ENCODE results near the gene GCN1.
A peak's percentile ranks its signal among the peaks of the same experiment; 100 is the strongest.
"Not testable (repeated sequence)": the region's sequence is repeated elsewhere in the genome, so short reads cannot be mapped to it uniquely, and the experiment has no call there.

The GCN1 gene

DNA sequence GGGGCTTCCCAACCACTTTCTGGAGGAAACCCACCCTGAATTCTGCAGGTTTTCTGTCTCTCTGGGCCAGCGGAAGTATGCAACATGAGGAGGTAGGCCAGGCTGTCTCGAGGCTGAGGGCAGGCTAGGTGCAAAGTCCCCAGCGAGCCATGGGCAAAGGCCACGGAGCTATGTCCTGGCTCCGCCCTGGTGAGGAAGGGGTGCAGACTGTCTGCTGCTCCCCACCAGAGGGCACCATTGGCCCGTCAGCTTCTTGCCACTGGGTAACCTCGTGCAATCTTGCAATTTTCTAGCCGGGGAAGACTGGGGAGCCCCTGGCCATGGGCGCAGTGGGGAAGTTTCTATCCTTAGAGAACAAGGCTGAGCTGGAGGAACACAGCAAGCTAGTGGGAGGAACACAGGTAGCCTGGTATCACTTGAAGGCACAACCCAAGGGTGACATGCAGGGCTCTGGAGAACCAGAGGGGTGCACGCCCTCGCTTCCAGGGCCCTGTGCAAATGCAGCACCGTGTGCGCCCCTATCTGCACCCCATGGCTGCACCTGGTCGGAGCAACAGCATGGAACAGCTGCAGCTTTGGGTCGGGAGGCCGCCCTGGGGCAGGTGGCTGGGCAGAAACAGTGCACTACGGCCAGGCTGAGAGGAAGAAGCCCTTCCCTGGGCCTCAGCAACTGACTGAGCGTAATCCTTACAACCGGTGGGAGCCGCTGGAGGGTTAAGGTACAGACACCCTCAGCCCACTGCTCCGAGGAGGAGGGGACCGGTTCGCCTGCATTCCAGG lies 34.0 kb upstream of the GCN1 start:
- DNase-seq = peak; percentile 66

DNA sequence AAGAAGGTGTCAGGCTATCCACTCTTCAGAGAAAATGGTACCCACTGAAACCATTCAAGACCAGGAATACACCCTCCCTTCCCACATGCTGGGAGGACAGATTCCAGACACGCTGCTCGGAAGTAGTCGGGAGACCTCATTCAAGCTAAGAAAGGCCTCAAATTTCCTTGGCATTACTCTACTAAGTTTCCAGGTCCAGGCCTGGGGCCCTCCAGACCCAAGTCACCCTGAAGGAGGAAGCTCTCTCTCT lies 33.5 kb upstream of the GCN1 start:
- DNase-seq = no peak

DNA sequence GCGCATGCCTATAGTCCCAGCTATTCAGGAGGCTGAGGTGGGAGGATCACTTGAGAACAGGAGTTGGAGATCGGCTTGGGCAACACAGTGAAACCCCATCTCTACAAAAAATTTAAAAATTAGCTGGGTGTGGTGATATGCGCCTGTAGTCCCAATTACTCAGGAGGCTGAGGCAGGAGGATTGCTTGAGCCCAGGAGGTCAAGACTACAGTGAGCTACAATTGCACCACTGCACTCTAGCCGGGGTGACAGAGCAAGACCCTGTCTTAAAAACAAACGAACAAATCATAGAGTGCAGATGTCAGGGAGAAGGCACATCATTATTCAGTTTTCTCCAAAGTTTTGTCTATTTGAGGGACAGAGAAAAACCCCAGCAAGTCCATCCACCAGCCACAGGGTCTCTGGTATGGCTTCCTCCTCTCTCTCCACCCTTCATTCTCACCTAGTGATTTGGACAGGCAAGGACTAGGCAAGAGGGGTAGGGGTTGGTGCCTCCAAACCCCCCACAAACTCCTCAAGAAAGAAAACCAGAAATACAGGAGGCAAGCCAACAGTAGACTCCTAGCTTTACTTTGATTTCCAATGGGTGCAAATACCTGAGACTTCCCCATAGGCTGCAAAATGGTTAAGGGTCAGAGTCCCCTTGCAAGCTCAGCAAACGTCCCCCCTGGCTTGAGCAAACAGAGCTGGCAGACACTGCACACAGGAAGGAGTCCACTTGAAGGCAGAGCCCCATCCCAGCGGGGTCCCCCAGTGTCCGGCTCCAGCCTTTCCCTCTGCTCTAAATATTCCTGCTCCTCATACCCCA lies 32.9 kb upstream of the GCN1 start:
- DNase-seq = no peak

DNA sequence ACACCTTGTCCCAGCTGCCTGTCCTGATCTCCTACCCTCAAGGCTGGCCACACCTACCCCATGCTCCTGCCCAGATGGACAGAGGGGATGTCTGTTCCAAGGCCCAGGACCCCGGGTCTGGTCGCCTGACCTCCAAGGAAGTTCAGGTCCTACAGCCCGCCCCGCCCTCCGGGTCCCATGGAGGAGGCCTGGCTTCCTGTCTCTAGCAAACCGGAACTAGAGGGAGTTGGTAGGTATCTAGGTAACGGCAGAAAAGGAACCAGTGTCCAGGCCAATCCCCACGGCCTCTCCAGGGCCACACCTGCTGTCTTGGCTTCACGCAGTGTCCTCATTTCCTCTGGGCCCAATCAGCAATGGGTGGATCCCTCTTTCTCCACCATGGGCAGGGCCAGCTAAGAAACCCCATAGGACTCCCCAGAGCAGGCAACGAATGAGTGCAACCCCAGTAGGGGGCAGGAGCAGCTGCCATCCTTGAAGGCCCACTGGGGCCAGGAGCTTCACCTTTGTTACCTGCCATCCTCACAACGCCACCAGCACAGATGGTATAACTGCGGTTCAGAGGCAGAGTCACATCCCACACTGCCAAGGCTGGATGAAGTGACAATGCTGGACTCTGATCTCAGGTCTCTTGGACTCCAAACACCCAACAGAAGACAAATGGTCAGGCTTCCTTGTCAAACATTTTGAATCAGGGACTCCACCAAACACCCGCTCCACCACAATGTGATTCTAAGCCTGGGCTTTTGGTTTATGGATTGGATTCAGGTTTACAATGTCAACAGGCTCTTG lies 31.5 kb upstream of the GCN1 start:
- DNase-seq = no peak

DNA sequence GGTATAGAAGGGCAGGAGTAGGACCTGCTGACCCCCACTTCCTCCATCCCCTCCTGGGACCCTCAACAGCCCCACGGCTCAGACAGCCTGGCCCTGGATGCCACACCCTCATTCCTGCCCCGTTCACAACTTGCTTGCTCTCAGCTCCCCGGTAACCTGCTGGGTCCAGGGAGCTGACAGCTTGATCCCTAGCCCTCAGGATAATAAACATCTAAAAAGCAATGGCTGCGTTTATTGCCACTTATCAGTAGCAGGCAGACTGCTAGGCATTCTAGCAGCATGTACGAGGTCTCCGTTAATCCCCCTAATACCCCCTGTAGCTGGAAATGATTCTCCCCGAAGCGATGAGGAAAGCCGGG lies 30.7 kb upstream of the GCN1 start:
- no peak for DNase-seq

DNA sequence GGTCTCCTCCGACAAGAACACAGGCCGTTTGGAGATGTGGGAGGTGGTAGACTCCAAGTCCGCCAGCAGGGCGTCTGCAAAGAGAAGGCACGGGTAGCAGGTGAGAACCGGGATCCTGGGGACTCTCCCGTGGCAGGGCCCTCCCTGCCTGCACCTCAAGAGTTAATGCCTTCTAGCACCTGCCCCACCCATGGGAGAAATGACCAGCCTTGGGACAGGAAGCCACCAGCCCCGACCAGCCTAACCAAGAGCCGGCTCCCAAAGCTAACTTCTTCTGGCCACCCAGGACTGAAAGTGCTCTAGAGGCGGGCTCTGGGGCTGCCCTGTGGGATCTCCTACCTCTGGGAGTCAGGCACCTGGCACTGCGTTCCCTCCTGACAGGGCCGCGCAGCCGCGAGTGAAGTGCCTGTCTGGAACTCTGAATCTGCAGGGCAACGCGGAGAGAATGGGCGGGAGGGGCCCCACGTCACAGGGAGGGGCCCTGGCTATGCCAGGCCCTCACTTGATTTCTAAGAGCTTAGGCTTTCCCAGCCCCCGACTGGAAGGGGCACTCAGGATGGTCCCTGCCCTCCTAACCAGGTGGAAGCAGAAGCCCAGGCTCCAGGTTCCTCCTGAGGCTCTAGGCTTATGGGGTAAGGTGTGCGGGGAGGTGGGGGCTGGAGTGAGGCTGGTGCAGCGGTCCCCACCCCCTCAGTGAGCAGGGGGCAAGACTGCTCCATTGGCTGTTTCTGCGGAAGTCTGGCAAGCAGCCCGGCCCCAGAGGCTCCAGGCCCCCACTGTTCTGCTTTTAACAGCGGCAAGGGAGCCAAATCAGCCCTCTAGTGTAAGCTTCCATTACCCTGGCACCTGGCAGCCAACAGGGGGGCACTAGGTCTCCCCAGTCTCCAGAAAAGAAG lies 30.0 kb upstream of the GCN1 start:
- no peak for DNase-seq

DNA sequence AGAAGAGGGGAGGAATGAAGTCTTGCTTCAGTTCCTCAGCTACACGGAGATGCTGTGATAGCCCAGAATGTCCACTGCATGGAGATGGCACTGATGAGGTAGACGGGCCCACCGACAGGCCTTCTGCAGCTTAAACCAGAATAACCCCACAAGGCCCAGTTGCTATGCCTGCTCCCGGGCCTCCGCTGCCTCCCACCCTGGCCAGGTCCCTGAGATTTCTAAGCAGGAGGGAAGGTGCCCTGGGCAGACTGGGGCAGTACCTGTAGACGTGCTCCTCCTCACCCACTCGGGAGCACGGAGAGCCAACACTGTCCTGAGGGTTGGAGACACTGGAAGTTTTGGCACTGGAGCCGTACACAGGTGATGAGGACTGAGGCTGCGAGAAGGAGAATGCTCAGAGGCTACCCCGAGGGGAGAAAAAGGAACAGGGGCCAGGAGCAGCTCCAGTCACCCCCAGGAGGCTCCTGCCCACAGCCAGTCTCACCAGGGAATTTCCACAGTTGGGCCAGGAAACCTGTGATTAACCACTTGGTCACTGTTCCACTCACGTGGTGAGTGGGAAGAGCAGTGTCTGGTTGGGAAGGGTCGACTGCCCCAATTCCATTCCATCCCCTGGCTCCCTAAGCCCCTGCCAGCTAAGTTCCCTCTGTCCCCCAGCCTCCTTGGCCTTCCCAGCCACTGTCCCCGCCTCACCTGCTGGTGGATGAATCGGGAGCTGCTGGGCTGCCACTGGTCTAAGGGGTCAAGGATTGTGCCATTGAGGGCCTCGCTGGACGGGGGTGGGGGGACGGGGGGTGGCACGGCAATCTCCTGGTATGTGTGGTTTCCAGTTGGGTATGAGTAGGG lies 29.2 kb upstream of the GCN1 start:
- DNase-seq = no peak

DNA sequence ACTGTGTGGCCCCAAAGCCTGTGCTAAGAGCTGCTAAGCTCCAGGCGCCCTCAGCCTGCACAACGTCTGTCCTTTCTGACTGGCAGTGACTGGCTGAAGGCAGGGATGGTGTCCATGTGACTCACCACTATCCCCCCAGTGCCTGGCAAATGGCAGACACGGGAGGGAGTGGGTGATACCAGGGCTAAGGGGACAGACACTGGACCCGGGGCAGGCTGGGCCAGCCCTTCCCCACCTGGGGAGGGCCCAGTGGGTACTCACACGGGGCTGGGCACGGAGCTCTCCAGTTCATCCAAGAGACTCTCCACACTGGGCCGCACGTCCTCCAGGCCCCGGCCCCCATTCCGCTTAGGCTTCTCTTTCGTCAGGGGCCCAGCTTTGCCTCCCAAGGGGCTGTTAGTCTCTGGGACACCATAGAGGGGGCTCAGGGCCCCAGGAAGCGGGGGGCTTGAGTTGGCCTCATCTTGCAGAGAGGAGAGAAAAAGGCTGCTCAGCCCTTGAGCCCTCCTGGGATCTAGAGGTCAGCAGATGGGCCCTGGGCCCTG lies 27.8 kb upstream of the GCN1 start:
- no peak for DNase-seq

DNA sequence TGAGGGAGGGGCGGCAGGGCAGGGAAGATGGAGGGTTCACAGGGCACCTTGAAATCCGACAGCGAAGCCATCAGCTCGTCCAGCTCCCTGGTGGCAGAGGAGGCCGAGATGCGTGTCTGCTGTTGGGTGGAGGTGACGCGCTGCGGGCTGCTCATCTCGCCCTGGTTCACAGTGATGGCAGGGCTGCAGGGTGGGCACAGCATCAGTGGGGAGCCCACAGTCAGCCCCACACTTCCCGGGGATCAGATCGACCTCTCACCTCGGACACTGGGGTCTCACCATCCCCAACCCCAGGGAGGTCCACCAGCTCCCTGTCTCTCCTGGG lies 27.0 kb upstream of the GCN1 start:
- no peak for DNase-seq

DNA sequence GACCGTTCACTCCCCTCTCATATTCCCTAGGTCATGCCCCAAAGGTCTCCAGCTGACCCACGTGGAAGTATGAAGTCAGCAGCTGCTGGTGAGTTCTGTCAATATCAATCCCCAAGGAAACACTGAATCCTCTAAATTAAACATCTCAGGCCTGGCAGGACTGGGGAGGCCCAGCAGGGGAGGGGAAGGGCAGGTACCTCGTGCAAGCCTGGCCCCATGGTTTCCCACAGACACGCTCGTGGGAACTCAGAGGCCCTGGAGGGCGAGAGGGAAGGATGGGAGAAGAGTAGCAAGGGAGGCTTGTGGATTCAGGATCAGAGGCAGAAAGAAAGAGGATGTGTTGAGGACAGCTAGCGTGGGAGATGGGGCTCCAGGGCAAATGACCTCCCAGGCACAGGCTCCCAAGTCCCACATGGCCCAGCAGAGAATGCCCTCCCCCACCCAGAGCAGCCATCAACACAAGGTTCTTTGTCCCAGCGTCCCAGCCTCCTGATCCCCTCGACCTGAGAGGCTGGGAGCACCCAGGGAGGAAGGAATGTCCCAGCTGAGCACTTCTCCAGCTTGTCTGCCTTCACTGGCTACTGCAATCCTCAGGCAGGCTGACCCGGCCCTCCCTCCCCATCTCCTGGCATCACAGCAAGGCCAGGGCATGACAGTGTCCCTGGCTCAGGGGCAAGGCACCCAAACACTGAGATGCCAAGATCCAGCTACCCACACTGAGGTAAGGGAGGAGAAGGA lies 26.5 kb upstream of the GCN1 start:
- no peak for DNase-seq

DNA sequence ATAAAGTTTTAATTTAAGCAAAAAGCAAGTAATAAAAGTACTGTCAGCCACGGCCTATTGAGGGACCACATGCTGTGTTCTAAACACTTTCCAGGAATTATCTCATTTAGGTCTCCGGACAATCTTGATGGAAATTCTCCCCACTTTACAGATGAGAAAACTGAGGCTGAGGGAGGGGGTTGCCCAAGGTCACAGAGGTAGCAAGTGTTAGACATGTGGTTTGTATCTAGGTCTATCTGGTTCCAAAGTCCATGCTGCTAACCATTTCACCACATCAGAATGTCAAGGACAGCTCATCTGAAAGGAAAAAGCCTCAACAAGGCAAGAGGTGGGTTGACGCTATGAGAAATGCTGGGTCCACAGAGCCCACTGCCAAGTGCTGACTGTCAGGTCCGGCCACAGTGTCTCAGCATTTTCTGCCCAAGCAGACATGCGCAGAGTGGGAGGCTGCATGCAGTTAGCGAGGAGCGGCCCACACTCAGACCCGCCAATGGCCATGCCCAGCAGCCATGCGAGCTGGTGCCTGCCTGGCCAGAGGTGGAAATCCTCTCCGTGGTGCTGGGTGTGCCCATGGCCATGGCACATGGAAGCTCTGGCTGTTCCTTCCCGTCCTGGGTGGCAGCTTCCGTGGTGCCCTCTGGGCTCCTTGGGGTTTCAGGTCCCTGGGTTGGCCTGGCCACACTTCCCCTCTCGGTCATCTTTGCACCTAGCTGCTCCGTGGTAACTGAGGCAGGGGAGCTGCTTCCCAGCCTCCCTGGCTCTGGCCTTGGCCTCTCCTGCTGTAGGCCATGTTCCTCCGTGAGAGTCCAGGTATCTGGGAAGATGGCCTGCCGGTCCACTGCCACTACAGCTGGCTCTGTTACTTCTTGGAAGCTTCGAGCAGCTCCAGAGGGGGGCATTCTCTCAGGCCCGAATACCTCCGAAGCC lies 24.4 kb upstream of the GCN1 start:
- no peak for DNase-seq

DNA sequence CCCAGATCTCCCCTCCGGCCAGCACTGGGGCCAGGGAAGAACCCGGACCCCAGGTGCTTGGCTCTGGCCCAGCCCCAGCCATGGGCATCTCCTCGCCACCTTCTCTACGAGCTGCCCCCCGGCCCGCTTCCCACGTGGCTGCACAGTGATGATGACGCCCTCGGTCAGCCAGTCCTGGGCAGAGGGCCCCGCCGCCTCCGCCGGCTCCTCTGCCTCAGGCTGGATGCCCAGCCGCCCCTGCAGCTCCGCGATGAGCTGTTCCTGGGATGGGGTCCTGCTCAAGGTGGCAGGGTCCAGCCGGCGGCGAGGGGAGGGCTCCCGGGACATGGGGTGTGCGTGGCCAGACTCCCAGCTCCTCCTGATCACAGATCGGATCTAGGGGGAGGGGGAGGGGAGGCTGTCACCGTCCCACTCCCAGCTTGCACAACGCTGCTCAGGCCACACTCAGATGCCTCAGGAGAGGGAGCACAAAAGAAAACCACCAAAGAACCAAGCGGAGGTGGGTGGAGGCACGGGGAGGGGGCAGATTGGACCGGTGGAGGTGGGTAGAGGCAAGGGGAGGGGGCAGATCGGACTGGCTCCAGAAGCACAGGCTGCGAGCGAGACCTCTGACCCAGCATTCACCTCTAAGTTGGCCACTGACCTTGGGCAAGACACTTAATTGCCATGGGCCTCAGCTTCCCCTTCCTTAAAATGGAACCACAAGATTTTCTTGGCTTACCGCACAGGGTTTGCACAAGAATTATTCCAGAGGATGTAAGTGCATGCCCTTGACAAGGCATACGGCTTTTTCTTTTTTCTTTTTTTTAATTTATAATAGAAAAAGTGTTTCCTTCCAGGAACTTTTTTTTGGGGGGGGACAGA lies 22.5 kb upstream of the GCN1 start:
- no peak for DNase-seq

DNA sequence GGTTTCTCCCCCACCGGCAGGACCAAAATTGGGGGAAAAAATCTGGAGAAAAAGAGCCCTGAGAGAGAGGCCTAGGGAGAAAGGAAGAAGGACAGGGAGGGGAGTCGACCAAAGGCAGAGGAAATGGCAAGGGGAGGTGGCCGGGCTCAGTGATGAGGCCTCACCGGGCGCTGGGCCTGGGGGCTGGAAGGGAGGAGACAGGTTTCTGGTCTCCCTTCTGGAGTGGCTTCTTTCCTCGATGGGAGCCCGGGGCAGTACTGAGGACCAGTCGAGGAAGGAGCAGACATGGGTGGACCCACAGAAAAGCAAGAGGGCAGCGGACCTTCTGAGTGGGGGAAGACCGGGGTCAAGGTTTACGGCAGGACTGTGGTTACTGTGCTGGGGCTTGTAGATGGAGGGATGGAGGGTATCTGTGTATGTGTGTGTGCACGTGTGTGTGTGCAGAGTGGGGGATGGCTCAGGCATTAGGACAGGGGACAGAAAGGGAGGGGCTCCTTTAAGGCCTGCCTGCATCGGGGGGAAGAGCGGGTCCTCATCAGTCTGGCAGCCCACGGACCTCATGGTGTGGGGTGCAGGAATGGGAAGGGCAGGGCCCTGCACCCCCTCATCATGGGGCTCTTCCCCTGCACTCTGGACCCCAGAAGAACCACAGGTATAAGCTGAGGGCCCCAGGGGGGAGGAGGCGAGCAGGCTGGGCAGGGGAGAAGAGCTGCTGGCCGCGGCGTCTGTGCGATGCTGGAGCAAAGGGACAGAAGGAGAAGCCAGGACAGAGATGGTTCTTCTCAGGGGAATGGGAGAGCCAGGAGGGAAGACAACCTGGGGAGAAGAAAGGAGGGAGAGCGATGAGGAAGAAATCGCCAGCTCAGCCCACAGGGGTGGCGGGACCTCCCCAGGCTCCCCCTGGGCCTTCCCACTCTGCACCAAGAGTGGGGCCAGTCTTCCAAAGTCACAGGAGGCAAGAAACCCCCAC lies 21.5 kb upstream of the GCN1 start:
- DNase-seq = no peak

DNA sequence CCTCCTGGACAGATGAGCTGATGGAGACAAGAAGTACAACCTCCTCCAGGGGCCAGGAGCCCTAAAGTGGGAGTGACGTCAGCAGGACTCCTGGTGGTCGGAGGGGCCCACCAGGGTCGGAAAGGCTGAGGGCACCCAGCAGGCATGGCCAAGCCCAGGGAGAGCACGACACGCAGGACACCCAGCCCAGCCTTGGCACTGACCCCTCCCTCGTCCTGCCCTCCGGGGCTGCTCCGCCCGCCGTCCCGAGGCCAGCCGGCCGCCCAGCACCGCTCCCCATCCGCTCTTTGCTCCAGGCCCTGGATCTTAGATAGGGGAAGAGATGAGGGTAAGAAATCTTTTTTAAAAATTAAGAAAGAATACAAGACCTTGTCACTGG lies 20.8 kb upstream of the GCN1 start:
- no peak for DNase-seq

DNA sequence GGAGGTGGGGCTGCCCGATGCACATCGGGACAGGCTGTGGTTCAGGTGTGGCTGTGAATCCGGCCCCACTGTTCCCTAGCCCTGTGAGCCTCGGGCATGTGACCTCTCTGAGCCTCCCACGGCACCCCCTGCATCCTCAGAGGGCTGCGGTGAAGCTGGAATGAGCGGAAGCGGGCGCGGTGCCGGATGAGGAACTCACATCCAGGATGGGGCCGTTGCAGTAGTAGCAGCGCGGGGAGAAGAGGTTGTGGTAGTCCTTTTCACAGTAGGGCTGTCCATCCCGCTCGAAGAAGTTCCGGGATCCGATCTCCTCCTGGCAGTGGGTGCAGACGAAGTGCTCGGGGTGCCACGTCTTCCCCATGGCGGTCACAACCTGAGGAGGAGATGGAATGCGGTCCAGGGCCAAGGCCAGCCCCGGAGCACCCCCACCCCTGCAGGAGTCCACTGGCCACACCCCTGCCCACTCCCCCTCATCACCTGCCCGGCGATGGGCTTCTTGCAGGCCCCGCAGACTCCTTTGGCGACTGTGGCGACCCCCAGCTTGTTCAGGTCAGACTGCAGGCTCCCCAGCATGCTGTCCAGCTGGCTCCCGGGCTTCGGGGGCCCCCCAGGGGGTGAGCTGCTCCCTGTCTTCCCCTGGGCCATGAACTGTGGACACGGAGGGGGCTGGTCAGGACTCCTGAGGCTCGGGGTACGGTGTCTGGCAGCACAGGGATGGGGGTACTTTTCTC lies 20.3 kb upstream of the GCN1 start:
- no peak for DNase-seq

DNA sequence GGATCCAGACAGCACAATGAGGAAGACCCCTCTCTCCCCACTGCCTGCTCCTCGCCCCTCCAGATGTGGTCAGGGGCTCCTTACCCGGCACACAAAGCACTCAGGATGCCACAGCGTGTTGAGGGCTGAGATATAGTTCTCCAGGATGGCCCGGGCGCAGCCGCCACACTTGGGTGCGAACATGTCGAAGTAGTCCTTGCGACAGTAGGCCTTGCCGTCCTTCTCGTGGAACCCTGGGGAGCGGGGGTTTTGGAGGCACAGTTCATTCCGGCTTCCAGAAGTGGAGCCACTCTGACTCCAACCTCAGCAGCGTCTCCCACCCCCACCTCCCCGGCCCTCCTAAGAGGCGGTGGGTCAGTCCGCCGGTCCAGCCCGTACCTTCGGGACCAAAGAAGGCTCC lies 19.2 kb upstream of the GCN1 start:
- no peak for DNase-seq

DNA sequence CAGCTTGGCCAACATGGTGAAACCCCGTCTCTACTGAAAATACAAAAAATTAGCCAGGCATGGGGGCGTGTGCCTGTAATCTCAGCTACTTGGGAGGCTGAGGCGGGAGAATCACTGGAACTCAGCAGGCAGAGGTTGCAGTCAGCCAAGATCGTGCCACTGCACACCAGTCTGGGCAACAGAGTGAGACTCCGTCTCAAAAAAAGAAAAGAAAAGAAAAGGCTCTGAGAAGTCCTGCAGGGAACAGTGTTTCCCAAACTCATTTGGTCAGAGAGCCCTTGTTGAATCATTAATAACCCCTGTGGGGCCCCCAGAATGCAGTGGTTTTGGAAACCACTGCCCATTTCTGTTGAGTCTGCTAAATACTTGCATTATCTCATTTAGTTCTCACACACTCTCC lies 18.7 kb upstream of the GCN1 start:
- not testable (repeated sequence) for DNase-seq
